Effector memory CD4-positive, alpha-beta T cell (primary cell): ENCODE measurements around the gene GFRA4.

Experiments
- DNase-seq, 3 donors: peaks; one replicate each; pipeline ENCODE4 v3.0.0-alpha.2; 2020
- H3K27ac ChIP-seq: 2 replicates; pipeline ENCODE4 v1.7.0; 2013; ENCODE audit warnings: mild to moderate bottlenecking, low read length, moderate library complexity; ENCODE audit not compliant: insufficient read depth, poor library complexity, severe bottlenecking
- H3K27me3 ChIP-seq: replicated peaks from 2 replicates; pipeline ENCODE4 v1.7.0; 2013; ENCODE audit warnings: mild to moderate bottlenecking, low read length; ENCODE audit not compliant: insufficient read depth, control insufficient read depth, poor library complexity, severe bottlenecking
- H3K36me3 ChIP-seq: 2 replicates; pipeline ENCODE4 v1.7.0; 2013; ENCODE audit warnings: mild to moderate bottlenecking, low read length, moderate library complexity; ENCODE audit not compliant: control insufficient read depth, insufficient read depth
- H3K4me1 ChIP-seq: 2 replicates; pipeline ENCODE4 v1.7.0; 2013; ENCODE audit warnings: low read length, mild to moderate bottlenecking; ENCODE audit not compliant: control insufficient read depth, insufficient read depth, poor library complexity, severe bottlenecking
- H3K4me3 ChIP-seq: 2 replicates; pipeline ENCODE4 v1.7.0; 2013; ENCODE audit warnings: low read length, low read depth, mild to moderate bottlenecking; ENCODE audit not compliant: insufficient read depth, poor library complexity, severe bottlenecking
- H3K9me3 ChIP-seq: 2 replicates; pipeline ENCODE4 v1.7.0; 2013; ENCODE audit warnings: mild to moderate bottlenecking, low read length, moderate library complexity; ENCODE audit not compliant: control insufficient read depth

Gene GFRA4

GRCh38 chr20:3661814-3662665, 1.2 kb downstream of the GFRA4 start:
- H3K4me1 ChIP-seq, result peaks cover 12% of the 10 kb centered on the region
- peaks cover 21% of the 10 kb centered on the region for H3K27me3 ChIP-seq
- no peak overlapping the region for H3K27ac ChIP-seq
- no peaks in the 10 kb centered on the region for H3K36me3 ChIP-seq
- H3K9me3 ChIP-seq, result no peaks in the 10 kb centered on the region
- no peak overlapping the region for H3K4me3 ChIP-seq
- no peak for DNase-seq

GRCh38 chr20:3661060-3661813, 2.0 kb downstream of the GFRA4 start:
- Histone ChIP-seq H3K27me3 (peaks cover 21% of the 10 kb centered on the region), H3K4me1 (peaks cover 9% of the 10 kb centered on the region), H3K9me3 (no peaks in the 10 kb centered on the region)

DNA sequence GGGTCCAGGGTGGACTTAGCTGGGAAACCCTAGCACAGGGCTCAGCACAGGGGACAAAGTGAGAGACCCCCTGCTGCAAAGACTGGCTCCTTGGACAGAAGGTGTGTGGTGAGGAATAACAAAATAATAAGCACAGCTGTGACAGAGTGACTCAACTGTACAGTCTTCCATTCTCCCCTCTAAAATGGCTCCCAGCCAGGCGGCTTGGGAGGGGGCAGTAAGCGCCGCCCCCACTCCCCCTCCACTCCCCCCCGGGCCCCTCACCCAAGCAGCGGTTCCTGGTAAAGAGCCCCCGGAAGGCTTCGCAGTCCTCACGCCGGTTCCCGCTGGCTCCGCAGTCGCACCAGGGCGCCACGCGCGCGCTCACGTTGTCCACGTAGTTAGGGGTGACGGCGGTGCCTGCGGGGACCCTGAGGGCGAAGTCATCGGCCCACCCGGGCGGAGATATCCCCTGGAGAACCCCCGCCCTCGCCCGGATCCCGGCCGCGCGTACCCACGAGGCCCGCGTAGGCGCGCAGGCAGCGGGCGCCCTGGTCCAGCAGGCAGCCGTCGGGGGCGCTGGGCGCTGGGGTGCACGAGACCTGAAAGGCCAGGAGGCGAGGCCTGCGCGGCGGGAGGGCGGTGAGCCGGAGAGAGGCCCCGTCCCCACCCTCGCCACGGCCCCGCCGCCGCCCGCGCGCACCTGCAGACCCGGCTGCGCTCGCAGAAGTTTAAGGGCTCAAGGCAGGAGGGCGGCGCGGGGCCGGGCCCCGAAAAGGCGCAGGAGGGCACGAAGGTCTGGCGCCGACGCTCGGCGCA, 2.7 kb downstream of the GFRA4 start:
- Histone ChIP-seq H3K27me3 (peaks cover 21% of the 10 kb centered on the region), H3K4me1 (peaks cover 4% of the 10 kb centered on the region), H3K36me3 (no peaks in the 10 kb centered on the region), H3K9me3 (no peaks in the 10 kb centered on the region), H3K27ac (no peak overlapping the region), H3K4me3 (no peak overlapping the region)
- no peak for DNase-seq

More at GRCh38 chr20:3661060-3661813, 2.0 kb downstream of the GFRA4 start:
- no peak overlapping the region for H3K4me3 ChIP-seq
- H3K27ac ChIP-seq, result no peak overlapping the region
- H3K36me3 ChIP-seq, result no peaks in the 10 kb centered on the region
- no peak for DNase-seq

DNA sequence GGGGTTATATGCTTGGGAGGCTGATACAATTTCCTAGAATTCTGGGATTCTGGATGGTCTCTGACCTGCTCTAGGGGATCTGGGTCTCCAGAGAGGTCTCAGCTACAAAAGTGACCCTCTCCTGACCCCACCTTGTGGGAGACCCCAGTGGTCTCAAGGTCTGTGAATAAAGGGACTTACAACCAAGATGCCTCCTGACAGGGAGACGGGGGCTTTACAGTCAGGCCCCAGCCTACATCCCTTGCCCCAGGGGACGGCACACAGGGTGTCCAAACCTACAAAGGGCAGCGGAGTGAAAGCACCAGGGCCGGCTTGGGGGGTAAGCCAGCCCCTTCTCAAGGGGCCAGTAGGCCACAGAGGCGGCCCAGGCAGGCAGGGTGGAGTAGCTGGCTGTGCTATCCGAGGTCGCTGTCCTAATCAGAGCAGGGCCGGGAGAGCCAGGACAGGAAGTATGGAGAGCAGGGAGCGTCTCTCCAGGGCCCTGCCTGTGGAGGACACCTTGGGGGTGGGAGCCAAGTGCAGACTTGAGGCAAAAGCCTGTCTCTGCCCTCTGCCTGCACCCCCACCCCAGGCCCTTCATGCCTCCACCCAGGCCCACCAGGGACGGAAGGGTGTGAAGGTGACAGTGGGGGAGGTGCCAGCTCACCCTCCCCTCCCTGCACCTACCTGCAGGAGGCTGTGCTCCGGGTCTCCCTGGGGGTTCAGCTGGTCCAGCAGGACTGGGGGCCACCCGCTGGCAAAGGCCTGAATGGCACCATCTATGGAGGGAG, 3.5 kb downstream of the GFRA4 start:
- Histone ChIP-seq H3K4me3 (no peak overlapping the region), H3K4me1 (no peaks in the 10 kb centered on the region), H3K9me3 (no peaks in the 10 kb centered on the region), H3K27ac (no peak overlapping the region), H3K27me3 (peaks cover 21% of the 10 kb centered on the region), H3K36me3 (no peaks in the 10 kb centered on the region)
- DNase-seq, result no peak

GRCh38 chr20:3658716-3659491, 4.3 kb downstream of the GFRA4 start:
- Histone ChIP-seq H3K36me3 (no peaks in the 10 kb centered on the region), H3K4me3 (no peak overlapping the region), H3K9me3 (no peaks in the 10 kb centered on the region), H3K27ac (no peak overlapping the region), H3K4me1 (no peaks in the 10 kb centered on the region), H3K27me3 (peaks cover 21% of the 10 kb centered on the region)
- no peak for DNase-seq

- Histone ChIP-seq H3K4me3 (no peak overlapping the region), H3K27ac (no peak overlapping the region), H3K36me3 (no peaks in the 10 kb centered on the region), H3K4me1 (peaks cover 3% of the 10 kb centered on the region), H3K27me3 (peaks cover 21% of the 10 kb centered on the region), H3K9me3 (no peaks in the 10 kb centered on the region)
- DNase-seq, result no peak
These were observed 5.0 kb downstream of the GFRA4 start for GRCh38 chr20:3658019-3658715.

GRCh38 chr20:3655131-3655405, 8.1 kb downstream of the GFRA4 start:
- DNase-seq, result no peak
- peaks cover 5% of the 10 kb centered on the region for H3K4me1 ChIP-seq
- no peak overlapping the region for H3K27ac ChIP-seq
- H3K9me3 ChIP-seq, result no peaks in the 10 kb centered on the region
- no peak overlapping the region for H3K4me3 ChIP-seq
- H3K27me3 ChIP-seq, result peaks cover 7% of the 10 kb centered on the region
- H3K36me3 ChIP-seq, result no peaks in the 10 kb centered on the region

GRCh38 chr20:3654326-3655130, 8.7 kb downstream of the GFRA4 start:
- H3K9me3 ChIP-seq, result no peaks in the 10 kb centered on the region
- H3K27ac ChIP-seq, result no peak overlapping the region

More at GRCh38 chr20:3654326-3655130, 8.7 kb downstream of the GFRA4 start:
- Histone ChIP-seq H3K4me1 (peaks cover 5% of the 10 kb centered on the region), H3K27me3 (peaks cover 1% of the 10 kb centered on the region), H3K4me3 (no peak overlapping the region), H3K36me3 (no peaks in the 10 kb centered on the region)
- no peak for DNase-seq
